Activated T-cell treated with anti-CD3 and anti-CD28 coated beads, Interleukin-2, amount 50 U/mL, for 48 hours (primary cell): Measurements from ENCODE around the gene CDC23.

ENCODE experiments used
- DNase-seq, 2 experiments: peaks; one replicate each; pipeline ENCODE4 v3.0.0-alpha.2; 2020

The CDC23 gene

GRCh38 chr5:138138949-138139780, 74.0 kb downstream of the CDC23 start, which contains the start of gene NME5:
Gene NME5 (minus strand): TSS chr5:138139428. CDS start chr5:138138780, 648 bp downstream.
- DNase-seq = peak in 1 of 2 experiments; percentile 25
